Ascending aorta (tissue), 2 donors: ENCODE data around the gene LEF1. TPM values are rescaled to one million over a fixed set of nuclear protein-coding genes. Genes with fewer than 3 reads are reported as not detected.
A peak's percentile ranks its signal among the peaks of the same experiment; 100 is the strongest.

Source experiments
- DNase-seq, 2 donors: peaks; one replicate each; pipeline ENCODE4 v3.0.0-alpha.2; 2019; ENCODE audit warnings: low spot score in 2 of 2
- H3K27ac ChIP-seq, 2 donors: fragments of 200-600 bp; sonication (generic); one replicate each; pipeline ENCODE4 v1.5.1; 2016 to 2017; ENCODE audit warnings: mild to moderate bottlenecking in 1 of 2
- H3K27me3 ChIP-seq: fragments of 200-600 bp; sonication (generic); one replicate; pipeline ENCODE4 v1.5.1; 2017
- H3K36me3 ChIP-seq, 2 donors: fragments of 200-600 bp; sonication (generic); one replicate each; pipeline ENCODE4 v1.5.1; 2016
- H3K4me1 ChIP-seq, 2 donors: fragments of 200-600 bp; sonication (generic); one replicate each; pipeline ENCODE4 v1.5.1; 2016 to 2017; ENCODE audit warnings: mild to moderate bottlenecking in 1 of 2
- H3K4me3 ChIP-seq, 2 donors: fragments of 200-600 bp; sonication (generic); one replicate each; pipeline ENCODE4 v1.5.1; 2016 to 2017; ENCODE audit warnings: mild to moderate bottlenecking in 1 of 2
- H3K9me3 ChIP-seq, 2 donors: fragments of 200-600 bp; sonication (generic); one replicate each; pipeline ENCODE4 v1.5.1; 2016
- CTCF ChIP-seq, 3 experiments: fragments of 200-600 bp in 2 of 3; fragments of 450-650 bp in 1 of 3; sonication (generic) in 2 of 3; IDR thresholded peaks; one replicate each; pipeline ENCODE4 v1.5.1; 2016 to 2019; ENCODE audit warnings: antibody characterized with exemption in 3 of 3, mild to moderate bottlenecking in 1 of 3, moderate library complexity in 1 of 3
- intact Hi-C: fragments of 100-400 bp; cut with DNase I; formaldehyde crosslinking; loops from one replicate; pipeline ENCODE4 v1.15.1; 2023
- total RNA-seq: library from RNA; depleted of rRNA; stranded (reverse); fragments of >200 nt; gene quantifications from one replicate; pipeline ENCODE4 v1.1.0, GENCODE V29; 2016

Gene LEF1
- total RNA-seq, 1 donor from 2014 or later = not detected

GRCh38 chr4:108172231-108172752, 3.6 kb upstream of the LEF1 start:
- intact Hi-C loops = loop anchor here (5.0 to 10.0 kb wide), 3 partner anchors 157 to 347 kb away; partner anchors contain the start of genes CYP2U1 and SGMS2
- Histone ChIP-seq H3K27me3 (peaks cover 14% of the 10 kb centered on the region), H3K9me3 (no peaks in the 10 kb centered on the region), H3K27ac (peak overlapping the region in 1 of 2 donors; percentile 27), H3K4me1 (peaks cover 7 to 12% of the 10 kb centered on the region in 2 donors), H3K36me3 (no peaks in the 10 kb centered on the region), H3K4me3 (peak overlapping the region; percentile 49 to 68)
- no peak for TF ChIP-seq CTCF (IDR thresholded peaks at IDR 0.05)
- DNase-seq = no peak

- no peak for DNase-seq
- Histone ChIP-seq H3K36me3 (no peaks in the 10 kb centered on the region), H3K27me3 (peaks cover 19% of the 10 kb centered on the region), H3K9me3 (no peaks in the 10 kb centered on the region), H3K4me3 (peak overlapping the region in 1 of 2 donors; percentile 68), H3K4me1 (peaks cover 10 to 19% of the 10 kb centered on the region in 2 donors), H3K27ac (no peak overlapping the region)
- intact Hi-C loops = loop anchor here (5.0 to 10.0 kb wide), 3 partner anchors 157 to 347 kb away; partner anchors contain the start of genes CYP2U1 and SGMS2
- TF ChIP-seq CTCF (IDR thresholded peaks at IDR 0.05) = no peak
These were observed 2.9 kb upstream of the LEF1 start for GRCh38 chr4:108171339-108172230.

GRCh38 chr4:108170631-108171338, 2.1 kb upstream of the LEF1 start:
- no peaks in the 10 kb centered on the region for H3K36me3 ChIP-seq
- peaks cover 11 to 21% of the 10 kb centered on the region in 2 donors for H3K4me1 ChIP-seq
- H3K27me3 ChIP-seq = peaks cover 19% of the 10 kb centered on the region
- H3K27ac ChIP-seq = no peak overlapping the region
- H3K4me3 ChIP-seq = no peak overlapping the region
- intact Hi-C loops = loop anchor here (5.0 to 10.0 kb wide), 3 partner anchors 156 to 346 kb away; partner anchors contain the start of genes CYP2U1 and SGMS2
- H3K9me3 ChIP-seq = no peaks in the 10 kb centered on the region
- no peak for DNase-seq
- no peak for TF ChIP-seq CTCF (IDR thresholded peaks at IDR 0.05)

- no peak for DNase-seq
- intact Hi-C loops = loop anchor here (5.0 to 10.0 kb wide), 4 partner anchors 155 to 485 kb away; partner anchors contain the start of genes CYP2U1, OSTC and SGMS2
- Histone ChIP-seq H3K4me1 (peaks cover 11 to 21% of the 10 kb centered on the region in 2 donors), H3K36me3 (no peaks in the 10 kb centered on the region), H3K27ac (no peak overlapping the region), H3K4me3 (peak overlapping the region in 1 of 2 donors; percentile 66), H3K9me3 (no peaks in the 10 kb centered on the region), H3K27me3 (peaks cover 19% of the 10 kb centered on the region)
- TF ChIP-seq CTCF (IDR thresholded peaks at IDR 0.05) = no peak
These were observed 932 bp upstream of the LEF1 start for GRCh38 chr4:108169664-108170063.

- no peak for DNase-seq
- Histone ChIP-seq H3K4me3 (peak overlapping the region; percentile 66 to 78), H3K27ac (no peak overlapping the region), H3K27me3 (peaks cover 19% of the 10 kb centered on the region), H3K9me3 (no peaks in the 10 kb centered on the region), H3K4me1 (peaks cover 11 to 21% of the 10 kb centered on the region in 2 donors), H3K36me3 (no peaks in the 10 kb centered on the region)
- TF ChIP-seq CTCF (IDR thresholded peaks at IDR 0.05) = no peak
- intact Hi-C loops = loop anchor here (10.0 kb wide), 1 partner anchor 487 kb away; the partner anchor contains the start of gene OSTC
These were observed 517 bp downstream of the LEF1 start for GRCh38 chr4:108168160-108168670.
